SK-N-MC (cell line): ENCODE data around the gene PHTF2.

ENCODE experiments used
- EZH2 ChIP-seq: fragments of 200-600 bp; sonication (generic); IDR thresholded peaks from one replicate; pipeline ENCODE4 v1.6.1; 2017; ENCODE audit warnings: antibody characterized with exemption
- FOXP2 ChIP-seq: optimal IDR thresholded peaks from 2 replicates; pipeline ENCODE3; 2011; ENCODE audit warnings: mild to moderate bottlenecking, moderate library complexity; ENCODE audit not compliant: insufficient read depth; ENCODE audit errors: extremely low read length, control extremely low read depth
- POLR2AphosphoS5 ChIP-seq: IDR thresholded peaks from 2 replicates; pipeline ENCODE4 v1.6.1; 2012; ENCODE audit warnings: mild to moderate bottlenecking, low read depth, low read length, borderline replicate concordance

- TF ChIP-seq EZH2 (no peak), POLR2AphosphoS5 (no peak), FOXP2 (no peak)
Observed at GRCh38 chr7:77837275-77837674, 38.7 kb downstream of the PHTF2 start.
